ENCODE data around the gene INF2. TPM values are rescaled to one million over a fixed set of nuclear protein-coding genes. Genes with fewer than 3 reads are reported as not detected.
"Not testable (repeated sequence)": the region's sequence is repeated elsewhere in the genome, so short reads cannot be mapped to it uniquely, and the experiment has no call there.

Gene INF2
- total RNA-seq, 3 donors from 2014 or later: 132 to 216 (median 176) TPM

GRCh38 chr14:104664107-104664506, 25.3 kb upstream of the INF2 start:
- no peaks in the 10 kb centered on the region for H3K9me3 ChIP-seq
- intact Hi-C loops (cut with DNase I, micrococcal nuclease): no loop called here
- no peaks in the 10 kb centered on the region for H3K36me3 ChIP-seq (ENCODE audit: low read depth)
- DNase-seq: no peak
- no peak overlapping the region for H3K4me3 ChIP-seq
- no peak for TF ChIP-seq CTCF (IDR thresholded peaks at IDR 0.05)
- no peak for ATAC-seq
- peaks cover 12% of the 10 kb centered on the region for H3K4me1 ChIP-seq (ENCODE audit: low read depth)

GRCh38 chr14:104664588-104664987, 24.8 kb upstream of the INF2 start:
- Histone ChIP-seq H3K4me1 (ENCODE audit: low read depth) (peaks cover 12% of the 10 kb centered on the region), H3K36me3 (ENCODE audit: low read depth) (no peaks in the 10 kb centered on the region), H3K9me3 (no peaks in the 10 kb centered on the region), H3K4me3 (no peak overlapping the region)
- no peak for TF ChIP-seq CTCF (IDR thresholded peaks at IDR 0.05)
- intact Hi-C loops (cut with DNase I, micrococcal nuclease): no loop called here
- ATAC-seq (no peak), DNase-seq (no peak)

- Histone ChIP-seq H3K4me3 (no peak overlapping the region), H3K4me1 (ENCODE audit: low read depth) (peaks cover 12% of the 10 kb centered on the region), H3K9me3 (no peaks in the 10 kb centered on the region), H3K36me3 (ENCODE audit: low read depth) (no peaks in the 10 kb centered on the region)
- TF ChIP-seq CTCF (IDR thresholded peaks at IDR 0.05): no peak
- no peak for DNase-seq
- ATAC-seq: peak; percentile 66
- intact Hi-C loops (cut with DNase I, micrococcal nuclease): no loop called here
These were observed 24.2 kb upstream of the INF2 start for GRCh38 chr14:104665114-104665656.

- no peak overlapping the region for H3K4me3 ChIP-seq
- DNase-seq: peak; percentile 67 to 81 (median 76)
- peaks cover 12% of the 10 kb centered on the region for H3K4me1 ChIP-seq (ENCODE audit: low read depth)
- intact Hi-C loops (cut with DNase I, micrococcal nuclease): no loop called here
- TF ChIP-seq CTCF (IDR thresholded peaks at IDR 0.05): peak; percentile 56
- H3K9me3 ChIP-seq: no peaks in the 10 kb centered on the region
- peak; percentile 95 for ATAC-seq
- no peaks in the 10 kb centered on the region for H3K36me3 ChIP-seq (ENCODE audit: low read depth)
These were observed 23.5 kb upstream of the INF2 start for GRCh38 chr14:104665657-104666522.

- peaks cover 12% of the 10 kb centered on the region for H3K4me1 ChIP-seq (ENCODE audit: low read depth)
- intact Hi-C loops (cut with DNase I, micrococcal nuclease); ATAC-seq; H3K4me3 ChIP-seq; DNase-seq; H3K36me3 ChIP-seq (ENCODE audit: low read depth); H3K9me3 ChIP-seq: not testable (repeated sequence)
These were observed 22.9 kb upstream of the INF2 start for GRCh38 chr14:104666523-104666895.

- TF ChIP-seq CTCF (IDR thresholded peaks at IDR 0.05): no peak
- Histone ChIP-seq H3K4me3 (no peak overlapping the region), H3K9me3 (no peaks in the 10 kb centered on the region), H3K4me1 (ENCODE audit: low read depth) (peaks cover 12% of the 10 kb centered on the region), H3K36me3 (ENCODE audit: low read depth) (no peaks in the 10 kb centered on the region)
- intact Hi-C loops (cut with DNase I, micrococcal nuclease): no loop called here
- DNase-seq: no peak
- no peak for ATAC-seq
These were observed 22.4 kb upstream of the INF2 start for GRCh38 chr14:104666981-104667380.
